ENCODE measurements around the gene GGT5.

DNA sequence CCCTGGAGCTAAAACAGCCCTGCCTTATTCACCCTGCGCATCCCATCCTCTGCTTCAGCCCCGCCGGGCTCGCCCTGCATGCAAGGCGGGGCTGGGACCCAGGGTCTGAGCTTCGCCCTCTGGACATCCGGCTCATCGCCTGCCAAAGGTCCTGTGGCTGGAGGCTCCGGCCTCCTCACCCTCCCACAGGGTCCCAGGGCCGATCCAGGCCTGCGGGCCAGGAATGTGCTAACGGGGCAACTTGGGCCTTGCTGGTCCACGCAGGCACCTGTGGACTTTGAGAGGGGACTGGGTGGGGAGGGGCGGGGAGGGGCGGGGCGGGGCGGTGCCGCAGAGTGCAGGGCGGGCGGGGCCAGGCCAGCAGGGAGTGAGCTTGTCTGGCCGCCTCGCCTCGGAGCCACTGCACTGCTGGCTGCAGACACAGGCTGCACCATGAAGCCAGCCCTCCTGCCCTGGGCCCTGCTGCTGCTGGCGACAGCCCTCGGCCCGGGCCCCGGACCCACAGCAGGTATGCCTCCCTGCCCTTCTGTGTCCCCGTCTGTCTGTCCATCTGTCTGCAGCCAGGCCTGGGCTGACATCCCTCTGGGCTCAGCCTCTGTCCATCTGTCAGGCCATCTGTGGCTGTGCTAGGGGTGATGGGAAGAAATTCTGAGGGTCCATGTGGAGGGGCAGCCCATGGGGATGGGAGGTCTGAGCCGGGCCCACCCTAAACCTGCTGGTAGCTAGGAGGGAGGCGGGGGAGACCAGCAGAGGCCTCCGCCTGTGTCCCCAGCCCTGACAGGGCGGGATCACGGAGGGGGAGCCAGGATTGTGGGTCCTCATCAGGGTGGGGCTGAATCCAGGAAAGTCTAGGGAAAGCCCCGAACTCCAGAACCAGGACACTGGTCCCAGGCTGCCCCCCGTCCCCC, 63.5 kb downstream of the GGT5 start, which contains the start of gene SUSD2:
- TF ChIP-seq, protein P1, sequence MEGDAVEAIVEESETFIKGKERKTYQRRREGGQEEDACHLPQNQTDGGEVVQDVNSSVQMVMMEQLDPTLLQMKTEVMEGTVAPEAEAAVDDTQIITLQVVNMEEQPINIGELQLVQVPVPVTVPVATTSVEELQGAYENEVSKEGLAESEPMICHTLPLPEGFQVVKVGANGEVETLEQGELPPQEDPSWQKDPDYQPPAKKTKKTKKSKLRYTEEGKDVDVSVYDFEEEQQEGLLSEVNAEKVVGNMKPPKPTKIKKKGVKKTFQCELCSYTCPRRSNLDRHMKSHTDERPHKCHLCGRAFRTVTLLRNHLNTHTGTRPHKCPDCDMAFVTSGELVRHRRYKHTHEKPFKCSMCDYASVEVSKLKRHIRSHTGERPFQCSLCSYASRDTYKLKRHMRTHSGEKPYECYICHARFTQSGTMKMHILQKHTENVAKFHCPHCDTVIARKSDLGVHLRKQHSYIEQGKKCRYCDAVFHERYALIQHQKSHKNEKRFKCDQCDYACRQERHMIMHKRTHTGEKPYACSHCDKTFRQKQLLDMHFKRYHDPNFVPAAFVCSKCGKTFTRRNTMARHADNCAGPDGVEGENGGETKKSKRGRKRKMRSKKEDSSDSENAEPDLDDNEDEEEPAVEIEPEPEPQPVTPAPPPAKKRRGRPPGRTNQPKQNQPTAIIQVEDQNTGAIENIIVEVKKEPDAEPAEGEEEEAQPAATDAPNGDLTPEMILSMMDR (IDR thresholded peaks at IDR 0.05; ENCODE audit: low read depth, low read length, missing input control) = no peak
- TF ChIP-seq YY1 (IDR thresholded peaks at IDR 0.05) (no peak), SP1 (IDR thresholded peaks at IDR 0.05) (no peak), RAD21 (IDR thresholded peaks at IDR 0.05) (no peak), TAF1 (conservative IDR thresholded peaks at IDR 0.05) (no peak), GABPA (IDR thresholded peaks at IDR 0.05 in 1 of 2, conservative IDR thresholded peaks at IDR 0.05 in 1 of 2) (no peak)

Measured in liver (tissue), 3 donors.